Measurements from ENCODE around the gene RRM1. TPM values are rescaled to one million over a fixed set of nuclear protein-coding genes. Genes with fewer than 3 reads are reported as not detected.

The RRM1 gene
- total and polyA plus RNA-seq, 9 of the 15 experiments (the other 6 are each of a cell fraction or from before 2014, with no cell fraction given) = 113 to 270 (median 163) TPM

DNA sequence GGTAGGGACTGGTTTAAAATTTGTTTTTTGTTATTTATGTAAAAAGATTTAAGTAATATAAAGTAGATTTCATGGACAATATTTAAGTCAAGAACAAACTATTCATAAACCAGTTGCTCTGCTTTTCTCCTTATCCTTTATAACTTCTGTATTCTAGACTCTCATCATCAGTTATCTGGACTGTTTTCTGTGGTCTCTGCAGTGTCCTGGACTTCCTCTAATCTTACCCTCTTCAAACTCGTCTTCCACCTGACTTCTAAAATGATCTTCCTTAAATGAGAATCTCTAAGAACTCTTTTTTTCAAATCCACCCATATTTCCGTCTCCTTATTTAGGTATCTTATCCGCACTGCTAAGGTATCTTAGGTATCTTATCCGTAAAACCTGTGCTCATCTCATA is 8.1 kb downstream of the RRM1 start:
- no peak overlapping the region for H3K27ac ChIP-seq (ENCODE audit: extremely low read depth, low read depth, low read length)
- BruUV-seq (replicated peaks) = no TSS peak
- intact Hi-C loops (cut with micrococcal nuclease) = no loop called here
- peaks cover 0 to 8% of the 10 kb centered on the region in 2 experiments; a peak in 1 of 5 replicates for H3K4me1 ChIP-seq (replicated peaks in 1 of 2; ENCODE audit: control insufficient read depth in 2 of 2, insufficient read depth in 2 of 2, low read length in 2 of 2)
- H3K4me2 ChIP-seq (ENCODE audit: insufficient read depth, low read length) = no peak overlapping the region
- ChIA-PET POLR2A (interaction anchor here (1.0 kb wide), 2 partner anchors 17 to 19 kb away, joined by 3 read pairs; no protein-coding TSS in a partner anchor), CTCF (ENCODE audit: low intra/inter-chr PET ratio) (no interaction called here)
- TF ChIP-seq TAF9B (IDR thresholded peaks at IDR 0.05; ENCODE audit: partially characterized antibody) (no peak), SAP30 (IDR thresholded peaks at IDR 0.05; ENCODE audit: borderline replicate concordance, insufficient read depth, low read depth, low read length, poor library complexity, severe bottlenecking) (no peak), MCM5 (IDR thresholded peaks at IDR 0.05; ENCODE audit: low read depth) (no peak), FOXK2 (conservative IDR thresholded peaks at IDR 0.05 in 1 of 2, IDR thresholded peaks at IDR 0.05 in 1 of 2; ENCODE audit: low read depth in 2 of 2) (no peak)
- H3K4me3 ChIP-seq = no peak overlapping the region
- H4K20me1 ChIP-seq (replicated peaks; ENCODE audit: control insufficient read depth, insufficient read depth, low read length) = no peaks in the 10 kb centered on the region; the same call in 1 of the 2 replicates
- ATAC-seq (no peak), DNase-seq (ENCODE audit: extremely low read depth in 1 of 4, low spot score in 3 of 4) (no peak), FAIRE-seq (no peak)
- no peaks in the 10 kb centered on the region for H3K9me1 ChIP-seq (ENCODE audit: control insufficient read depth, insufficient read depth, low read length)
- 82% methylated on average over 4 of the region's 4 CpGs for WGBS (ENCODE audit: insufficient coverage, low coverage, missing lambda C conversion rate)
- H3K27me3 ChIP-seq (ENCODE audit: control insufficient read depth in 2 of 2, insufficient read depth in 2 of 2, low read length in 2 of 2) = no peaks in the 10 kb centered on the region
- no peak overlapping the region for H3K9ac ChIP-seq (ENCODE audit: insufficient read depth in 1 of 2, low read depth in 2 of 2, low read length in 2 of 2)
- H3K9me3 ChIP-seq (replicated peaks; ENCODE audit: control insufficient read depth, insufficient read depth, low read depth, low read length) = no peaks in the 10 kb centered on the region
- peaks cover 64% of the 10 kb centered on the region for H3K79me2 ChIP-seq (ENCODE audit: control insufficient read depth, insufficient read depth, low read length)
- no peak overlapping the region for H2AFZ ChIP-seq (ENCODE audit: low read depth, low read length)
- peaks cover 79% of the 10 kb centered on the region for H3K36me3 ChIP-seq (ENCODE audit: control insufficient read depth, insufficient read depth, low read length)
- in situ Hi-C loops (cut with MboI) = no loop called here

DNA sequence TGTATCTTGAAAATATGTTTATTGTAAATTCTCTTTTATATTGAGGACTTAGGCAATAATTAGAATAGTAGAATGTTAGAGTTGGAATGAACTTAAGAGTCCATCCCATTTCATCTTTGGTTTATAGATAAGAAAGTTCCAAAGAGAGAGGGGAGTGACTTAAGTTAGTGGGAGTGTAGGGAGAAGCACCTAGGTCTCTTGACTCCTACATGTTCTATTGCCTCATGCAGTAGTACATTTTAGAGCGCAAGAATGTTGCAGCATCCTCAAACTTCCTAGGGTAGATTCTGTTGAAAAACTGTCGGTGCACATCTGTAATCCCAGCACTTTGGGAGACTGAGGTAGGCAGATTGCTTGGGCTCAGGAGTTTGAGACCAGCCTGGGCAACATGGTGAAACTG is 8.7 kb downstream of the RRM1 start:
- ChIA-PET CTCF (ENCODE audit: low intra/inter-chr PET ratio) (no interaction called here), POLR2A (interaction anchor here (1.0 kb wide), 1 partner anchor 19 kb away, joined by 3 read pairs; no protein-coding TSS in a partner anchor)
- ATAC-seq (no peak), FAIRE-seq (no peak), DNase-seq (ENCODE audit: extremely low read depth in 1 of 4, low spot score in 3 of 4) (no peak)
- H3K9me1 ChIP-seq (ENCODE audit: control insufficient read depth, insufficient read depth, low read length) = no peaks in the 10 kb centered on the region
- intact Hi-C loops (cut with micrococcal nuclease) (no loop called here), in situ Hi-C loops (cut with MboI) (no loop called here)
- no peaks in the 10 kb centered on the region for H3K27me3 ChIP-seq (ENCODE audit: control insufficient read depth in 2 of 2, insufficient read depth in 2 of 2, low read length in 2 of 2)
- H3K79me2 ChIP-seq (ENCODE audit: control insufficient read depth, insufficient read depth, low read length) = peaks cover 59% of the 10 kb centered on the region
- 88% methylated on average over 2 of the region's 2 CpGs for WGBS (ENCODE audit: insufficient coverage, low coverage, missing lambda C conversion rate)
- peaks cover 81% of the 10 kb centered on the region for H3K36me3 ChIP-seq (ENCODE audit: control insufficient read depth, insufficient read depth, low read length)
- H3K9ac ChIP-seq (ENCODE audit: insufficient read depth in 1 of 2, low read depth in 2 of 2, low read length in 2 of 2) = no peak overlapping the region
- H4K20me1 ChIP-seq (replicated peaks; ENCODE audit: control insufficient read depth, insufficient read depth, low read length) = no peaks in the 10 kb centered on the region; the same call in 1 of the 2 replicates
- no TSS peak for BruUV-seq (replicated peaks)
- no peak overlapping the region for H2AFZ ChIP-seq (ENCODE audit: low read depth, low read length)
- H3K27ac ChIP-seq (ENCODE audit: extremely low read depth, low read depth, low read length) = no peak overlapping the region
- no peaks in the 10 kb centered on the region for H3K9me3 ChIP-seq (replicated peaks; ENCODE audit: control insufficient read depth, insufficient read depth, low read depth, low read length)
- no peak overlapping the region for H3K4me3 ChIP-seq
- no peak overlapping the region for H3K4me2 ChIP-seq (ENCODE audit: insufficient read depth, low read length)
- H3K4me1 ChIP-seq (replicated peaks in 1 of 2; ENCODE audit: control insufficient read depth in 2 of 2, insufficient read depth in 2 of 2, low read length in 2 of 2) = peaks cover 0 to 8% of the 10 kb centered on the region in 2 experiments; a peak in 1 of 5 replicates
- TF ChIP-seq ADNP (tag; IDR thresholded peaks at IDR 0.05) = no peak
- TF ChIP-seq RBFOX2 (IDR thresholded peaks at IDR 0.05; ENCODE audit: low read depth, low read length) = no peak
- TF ChIP-seq NBN (IDR thresholded peaks at IDR 0.05; ENCODE audit: low read depth) = no peak
- no peak for TF ChIP-seq RHOXF2B (CRISPR knock-in tag; conservative IDR thresholded peaks at IDR 0.05)
- no peak for TF ChIP-seq SMARCB1 (IDR thresholded peaks at IDR 0.05; ENCODE audit: insufficient read length, low read depth)
- TF ChIP-seq, protein P1, sequence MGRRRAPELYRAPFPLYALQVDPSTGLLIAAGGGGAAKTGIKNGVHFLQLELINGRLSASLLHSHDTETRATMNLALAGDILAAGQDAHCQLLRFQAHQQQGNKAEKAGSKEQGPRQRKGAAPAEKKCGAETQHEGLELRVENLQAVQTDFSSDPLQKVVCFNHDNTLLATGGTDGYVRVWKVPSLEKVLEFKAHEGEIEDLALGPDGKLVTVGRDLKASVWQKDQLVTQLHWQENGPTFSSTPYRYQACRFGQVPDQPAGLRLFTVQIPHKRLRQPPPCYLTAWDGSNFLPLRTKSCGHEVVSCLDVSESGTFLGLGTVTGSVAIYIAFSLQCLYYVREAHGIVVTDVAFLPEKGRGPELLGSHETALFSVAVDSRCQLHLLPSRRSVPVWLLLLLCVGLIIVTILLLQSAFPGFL (CRISPR knock-in tag; IDR thresholded peaks at IDR 0.05) = no peak
- TF ChIP-seq, protein P2, sequence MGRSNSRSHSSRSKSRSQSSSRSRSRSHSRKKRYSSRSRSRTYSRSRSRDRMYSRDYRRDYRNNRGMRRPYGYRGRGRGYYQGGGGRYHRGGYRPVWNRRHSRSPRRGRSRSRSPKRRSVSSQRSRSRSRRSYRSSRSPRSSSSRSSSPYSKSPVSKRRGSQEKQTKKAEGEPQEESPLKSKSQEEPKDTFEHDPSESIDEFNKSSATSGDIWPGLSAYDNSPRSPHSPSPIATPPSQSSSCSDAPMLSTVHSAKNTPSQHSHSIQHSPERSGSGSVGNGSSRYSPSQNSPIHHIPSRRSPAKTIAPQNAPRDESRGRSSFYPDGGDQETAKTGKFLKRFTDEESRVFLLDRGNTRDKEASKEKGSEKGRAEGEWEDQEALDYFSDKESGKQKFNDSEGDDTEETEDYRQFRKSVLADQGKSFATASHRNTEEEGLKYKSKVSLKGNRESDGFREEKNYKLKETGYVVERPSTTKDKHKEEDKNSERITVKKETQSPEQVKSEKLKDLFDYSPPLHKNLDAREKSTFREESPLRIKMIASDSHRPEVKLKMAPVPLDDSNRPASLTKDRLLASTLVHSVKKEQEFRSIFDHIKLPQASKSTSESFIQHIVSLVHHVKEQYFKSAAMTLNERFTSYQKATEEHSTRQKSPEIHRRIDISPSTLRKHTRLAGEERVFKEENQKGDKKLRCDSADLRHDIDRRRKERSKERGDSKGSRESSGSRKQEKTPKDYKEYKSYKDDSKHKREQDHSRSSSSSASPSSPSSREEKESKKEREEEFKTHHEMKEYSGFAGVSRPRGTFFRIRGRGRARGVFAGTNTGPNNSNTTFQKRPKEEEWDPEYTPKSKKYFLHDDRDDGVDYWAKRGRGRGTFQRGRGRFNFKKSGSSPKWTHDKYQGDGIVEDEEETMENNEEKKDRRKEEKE (IDR thresholded peaks at IDR 0.05; ENCODE audit: borderline replicate concordance in 1 of 2, control insufficient read depth in 1 of 2, low read depth in 2 of 2, low read length in 1 of 2) = no peak
- no peak for TF ChIP-seq DMBX1 (CRISPR knock-in tag; IDR thresholded peaks at IDR 0.05; ENCODE audit: borderline replicate concordance)
